GM23338 (cell line): ENCODE measurements around the gene PAXX. TPM values are rescaled to one million over a fixed set of nuclear protein-coding genes. Genes with fewer than 3 reads are reported as not detected.

Source experiments
- ATAC-seq: fragments of 200-7000 bp; cut with Tn5 transposase; 3 replicates; pipeline ENCODE4 v1.9.1; 2020
- DNase-seq: peaks from one replicate; pipeline ENCODE4 v3.0.0-alpha.2; 2015; ENCODE audit warnings: low spot score
- H2AFZ ChIP-seq: fragments of 200-600 bp; sonication (generic); 2 replicates; pipeline ENCODE4 v1.8.0; 2016; ENCODE audit warnings: antibody characterized with exemption, mild to moderate bottlenecking, moderate library complexity
- H3F3A ChIP-seq: fragments of 200-600 bp; sonication (generic); replicated peaks from 2 replicates; pipeline ENCODE4 v1.8.0; 2017; ENCODE audit warnings: antibody characterized with exemption, mixed run types, low read depth
- H3K27ac ChIP-seq: fragments of 200-600 bp; sonication (generic); 2 replicates; pipeline ENCODE4 v1.6.1; 2016; ENCODE audit warnings: low read depth
- H3K27me3 ChIP-seq: fragments of 200-600 bp; sonication (generic); 2 replicates; pipeline ENCODE4 v1.8.0; 2016; ENCODE audit warnings: mild to moderate bottlenecking, mixed run types, moderate library complexity; ENCODE audit not compliant: insufficient read depth
- H3K36me3 ChIP-seq: fragments of 200-600 bp; sonication (generic); 2 replicates; pipeline ENCODE4 v1.8.0; 2016; ENCODE audit warnings: mild to moderate bottlenecking; ENCODE audit not compliant: insufficient read depth
- H3K4me1 ChIP-seq: fragments of 200-600 bp; sonication (generic); 2 replicates; pipeline ENCODE4 v1.8.0; 2016; ENCODE audit warnings: mild to moderate bottlenecking, moderate library complexity; ENCODE audit not compliant: insufficient read depth
- H3K4me2 ChIP-seq: fragments of 200-600 bp; sonication (generic); 2 replicates; pipeline ENCODE4 v1.7.1; 2017; ENCODE audit warnings: mixed run types
- H3K4me3 ChIP-seq: fragments of 200-600 bp; sonication (generic); 2 replicates; pipeline ENCODE4 v1.6.1; 2016; ENCODE audit warnings: mixed run types
- H3K79me2 ChIP-seq: fragments of 200-600 bp; sonication (generic); replicated peaks from 2 replicates; pipeline ENCODE4 v1.8.0; 2017; ENCODE audit warnings: mild to moderate bottlenecking; ENCODE audit not compliant: insufficient read depth
- H3K9me2 ChIP-seq: fragments of 200-600 bp; sonication (generic); 2 replicates; pipeline ENCODE4 v1.8.0; 2017; ENCODE audit not compliant: insufficient read depth
- H4K20me1 ChIP-seq: fragments of 200-600 bp; sonication (generic); replicated peaks from 2 replicates; pipeline ENCODE4 v1.8.0; 2017; ENCODE audit warnings: mild to moderate bottlenecking; ENCODE audit not compliant: insufficient read depth
- H3K27ac Mint-ChIP-seq: 2 replicates; pipeline ENCODE4 v1.8.0; 2020; ENCODE audit warnings: inconsistent platforms, mild to moderate bottlenecking, moderate library complexity, mixed read lengths
- H3K27me3 Mint-ChIP-seq: 3 replicates; pipeline ENCODE4 v1.8.0; 2022; ENCODE audit warnings: low read depth, mild to moderate bottlenecking, moderate library complexity, mixed read lengths, inconsistent platforms; ENCODE audit not compliant: insufficient read depth, poor library complexity
- H3K36me3 Mint-ChIP-seq: 3 replicates; pipeline ENCODE4 v1.8.0; 2021; ENCODE audit warnings: low read depth, mild to moderate bottlenecking, inconsistent platforms, moderate library complexity, mixed read lengths
- H3K4me1 Mint-ChIP-seq: 3 replicates; pipeline ENCODE4 v1.8.0; 2020; ENCODE audit warnings: mild to moderate bottlenecking, inconsistent platforms, mixed read lengths
- H3K4me3 Mint-ChIP-seq: 3 replicates; pipeline ENCODE4 v1.8.0; 2021; ENCODE audit warnings: moderate library complexity, mild to moderate bottlenecking, inconsistent platforms, mixed read lengths
- H3K9me3 Mint-ChIP-seq: 3 replicates; pipeline ENCODE4 v1.8.0; 2020; ENCODE audit warnings: moderate library complexity, mild to moderate bottlenecking, inconsistent platforms, mixed read lengths
- CREB1 ChIP-seq: fragments of 250-450 bp; sonication (Bioruptor Pico); IDR thresholded peaks from 2 replicates; pipeline ENCODE4 v1.5.0; 2020; ENCODE audit warnings: low read depth, mild to moderate bottlenecking, moderate library complexity
- EZH2 ChIP-seq: fragments of 200-600 bp; sonication (generic); IDR thresholded peaks from one replicate; pipeline ENCODE4 v1.8.0; 2017; ENCODE audit warnings: antibody characterized with exemption, mild to moderate bottlenecking, low read depth; ENCODE audit not compliant: unreplicated experiment
- EZH2phosphoT487 ChIP-seq: fragments of 200-600 bp; sonication (generic); IDR thresholded peaks from one replicate; pipeline ENCODE4 v1.8.1; 2018; ENCODE audit warnings: antibody characterized with exemption; ENCODE audit not compliant: unreplicated experiment
- JUNB ChIP-seq: IDR thresholded peaks from one replicate; pipeline ENCODE4 v1.6.1; 2016; ENCODE audit warnings: antibody characterized with exemption; ENCODE audit not compliant: unreplicated experiment
- NANOG ChIP-seq: IDR thresholded peaks from 2 replicates; pipeline ENCODE4 v1.6.1; 2016; ENCODE audit warnings: antibody characterized with exemption, borderline replicate concordance
- STAT1 ChIP-seq: IDR thresholded peaks from one replicate; pipeline ENCODE4 v1.6.1; 2016; ENCODE audit warnings: antibody characterized with exemption; ENCODE audit not compliant: unreplicated experiment
- ZNF114 ChIP-seq: fragments of 250-450 bp; sonication (Bioruptor Pico); IDR thresholded peaks from 2 replicates; pipeline ENCODE4 v1.5.0; 2020; ENCODE audit warnings: mild to moderate bottlenecking, moderate library complexity
- polyA plus RNA-seq: library from polyadenylated mRNA; unstranded; fragments of >200 nt; fragmentation: Nextera tagmentation; extraction: Ambion mirVana; gene quantifications from 2 replicates; pipeline ENCODE4 v1.2.1, GENCODE V29; 2016
- total RNA-seq: library from RNA; depleted of rRNA; stranded (reverse); fragments of >200 nt; shearing (Covaris generic); gene quantifications from 2 replicates; pipeline ENCODE4 v1.2.3, GENCODE V29; 2014
- TF ChIP-seq, protein P1 (sequence below): IDR thresholded peaks from 2 replicates; pipeline ENCODE4 v1.6.1; 2016; ENCODE audit warnings: antibody characterized with exemption
- TF ChIP-seq, protein P2 (sequence below): IDR thresholded peaks from one replicate; pipeline ENCODE4 v1.6.1; 2018; ENCODE audit warnings: antibody characterized with exemption; ENCODE audit not compliant: unreplicated experiment
- TF ChIP-seq, protein P3 (sequence below), 2 experiments: fragments of 200-600 bp in 1 of 2; sonication (generic) in 1 of 2; conservative IDR thresholded peaks; 2 replicates each; pipeline versions ENCODE4 v1.5.1 to v1.6.1; 2016 to 2017; ENCODE audit warnings: antibody characterized with exemption in 2 of 2, low read depth in 2 of 2, mild to moderate bottlenecking in 2 of 2, moderate library complexity in 1 of 2
- TF ChIP-seq, protein P4 (sequence below): fragments of 250-450 bp; sonication (Bioruptor Pico); IDR thresholded peaks from 2 replicates; pipeline ENCODE4 v1.5.0; 2020; ENCODE audit warnings: mild to moderate bottlenecking, moderate library complexity

PAXX gene
- total and polyA plus RNA-seq, 2 experiments from 2014 or later = 71.5 to 86.0 TPM

DNA sequence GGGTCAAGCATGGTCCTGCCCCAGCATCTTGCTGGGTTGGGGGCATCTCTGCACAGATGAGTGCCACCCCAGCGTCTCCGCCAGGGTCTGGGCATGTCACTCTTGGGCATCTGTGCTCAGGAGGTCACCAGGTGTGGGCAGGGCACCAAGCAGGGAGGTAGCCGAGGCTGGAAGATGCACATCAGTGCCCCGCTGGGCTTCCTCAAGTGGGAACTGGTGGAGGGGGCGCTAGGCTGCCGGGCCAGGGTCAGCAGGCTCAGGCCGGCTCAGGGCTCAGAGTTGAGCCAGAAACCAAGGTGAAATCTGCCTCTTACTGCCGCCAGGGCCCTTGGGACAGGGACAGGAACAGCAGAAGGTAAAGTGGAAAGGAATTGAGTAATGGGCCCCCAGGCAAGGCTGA, 43.7 kb downstream of the PAXX start:
- no peaks in the 10 kb centered on the region for H3K9me2 ChIP-seq
- H3K27me3 ChIP-seq = no peaks in the 10 kb centered on the region
- no peak for DNase-seq
- no peaks in the 10 kb centered on the region for H4K20me1 ChIP-seq
- ATAC-seq = peak; percentile 4; the same call in 1 of the 3 replicates
- H3K27ac Mint-ChIP-seq = no peak overlapping the region
- no peaks in the 10 kb centered on the region for H3K4me1 ChIP-seq
- H3K27me3 Mint-ChIP-seq = peaks cover 11% of the 10 kb centered on the region
- no peaks in the 10 kb centered on the region; the same call in 2 of the 3 replicates for H3K36me3 Mint-ChIP-seq
- no peak overlapping the region for H3K4me3 Mint-ChIP-seq
- H3K27ac ChIP-seq = no peak overlapping the region
- TF ChIP-seq JUNB = no peak
- TF ChIP-seq EZH2phosphoT487 = no peak
- TF ChIP-seq, protein P1, sequence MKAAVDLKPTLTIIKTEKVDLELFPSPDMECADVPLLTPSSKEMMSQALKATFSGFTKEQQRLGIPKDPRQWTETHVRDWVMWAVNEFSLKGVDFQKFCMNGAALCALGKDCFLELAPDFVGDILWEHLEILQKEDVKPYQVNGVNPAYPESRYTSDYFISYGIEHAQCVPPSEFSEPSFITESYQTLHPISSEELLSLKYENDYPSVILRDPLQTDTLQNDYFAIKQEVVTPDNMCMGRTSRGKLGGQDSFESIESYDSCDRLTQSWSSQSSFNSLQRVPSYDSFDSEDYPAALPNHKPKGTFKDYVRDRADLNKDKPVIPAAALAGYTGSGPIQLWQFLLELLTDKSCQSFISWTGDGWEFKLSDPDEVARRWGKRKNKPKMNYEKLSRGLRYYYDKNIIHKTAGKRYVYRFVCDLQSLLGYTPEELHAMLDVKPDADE = no peak
- no peak for TF ChIP-seq ZNF114 (CRISPR knock-in tag)
- TF ChIP-seq, protein P2, sequence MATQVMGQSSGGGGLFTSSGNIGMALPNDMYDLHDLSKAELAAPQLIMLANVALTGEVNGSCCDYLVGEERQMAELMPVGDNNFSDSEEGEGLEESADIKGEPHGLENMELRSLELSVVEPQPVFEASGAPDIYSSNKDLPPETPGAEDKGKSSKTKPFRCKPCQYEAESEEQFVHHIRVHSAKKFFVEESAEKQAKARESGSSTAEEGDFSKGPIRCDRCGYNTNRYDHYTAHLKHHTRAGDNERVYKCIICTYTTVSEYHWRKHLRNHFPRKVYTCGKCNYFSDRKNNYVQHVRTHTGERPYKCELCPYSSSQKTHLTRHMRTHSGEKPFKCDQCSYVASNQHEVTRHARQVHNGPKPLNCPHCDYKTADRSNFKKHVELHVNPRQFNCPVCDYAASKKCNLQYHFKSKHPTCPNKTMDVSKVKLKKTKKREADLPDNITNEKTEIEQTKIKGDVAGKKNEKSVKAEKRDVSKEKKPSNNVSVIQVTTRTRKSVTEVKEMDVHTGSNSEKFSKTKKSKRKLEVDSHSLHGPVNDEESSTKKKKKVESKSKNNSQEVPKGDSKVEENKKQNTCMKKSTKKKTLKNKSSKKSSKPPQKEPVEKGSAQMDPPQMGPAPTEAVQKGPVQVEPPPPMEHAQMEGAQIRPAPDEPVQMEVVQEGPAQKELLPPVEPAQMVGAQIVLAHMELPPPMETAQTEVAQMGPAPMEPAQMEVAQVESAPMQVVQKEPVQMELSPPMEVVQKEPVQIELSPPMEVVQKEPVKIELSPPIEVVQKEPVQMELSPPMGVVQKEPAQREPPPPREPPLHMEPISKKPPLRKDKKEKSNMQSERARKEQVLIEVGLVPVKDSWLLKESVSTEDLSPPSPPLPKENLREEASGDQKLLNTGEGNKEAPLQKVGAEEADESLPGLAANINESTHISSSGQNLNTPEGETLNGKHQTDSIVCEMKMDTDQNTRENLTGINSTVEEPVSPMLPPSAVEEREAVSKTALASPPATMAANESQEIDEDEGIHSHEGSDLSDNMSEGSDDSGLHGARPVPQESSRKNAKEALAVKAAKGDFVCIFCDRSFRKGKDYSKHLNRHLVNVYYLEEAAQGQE = no peak
- TF ChIP-seq, protein P3, sequence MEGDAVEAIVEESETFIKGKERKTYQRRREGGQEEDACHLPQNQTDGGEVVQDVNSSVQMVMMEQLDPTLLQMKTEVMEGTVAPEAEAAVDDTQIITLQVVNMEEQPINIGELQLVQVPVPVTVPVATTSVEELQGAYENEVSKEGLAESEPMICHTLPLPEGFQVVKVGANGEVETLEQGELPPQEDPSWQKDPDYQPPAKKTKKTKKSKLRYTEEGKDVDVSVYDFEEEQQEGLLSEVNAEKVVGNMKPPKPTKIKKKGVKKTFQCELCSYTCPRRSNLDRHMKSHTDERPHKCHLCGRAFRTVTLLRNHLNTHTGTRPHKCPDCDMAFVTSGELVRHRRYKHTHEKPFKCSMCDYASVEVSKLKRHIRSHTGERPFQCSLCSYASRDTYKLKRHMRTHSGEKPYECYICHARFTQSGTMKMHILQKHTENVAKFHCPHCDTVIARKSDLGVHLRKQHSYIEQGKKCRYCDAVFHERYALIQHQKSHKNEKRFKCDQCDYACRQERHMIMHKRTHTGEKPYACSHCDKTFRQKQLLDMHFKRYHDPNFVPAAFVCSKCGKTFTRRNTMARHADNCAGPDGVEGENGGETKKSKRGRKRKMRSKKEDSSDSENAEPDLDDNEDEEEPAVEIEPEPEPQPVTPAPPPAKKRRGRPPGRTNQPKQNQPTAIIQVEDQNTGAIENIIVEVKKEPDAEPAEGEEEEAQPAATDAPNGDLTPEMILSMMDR (conservative IDR thresholded peaks at IDR 0.05; ENCODE audit: low read depth in 2 of 2) = no peak
- no peak for TF ChIP-seq CREB1 (CRISPR knock-in tag)
- TF ChIP-seq, protein P4, sequence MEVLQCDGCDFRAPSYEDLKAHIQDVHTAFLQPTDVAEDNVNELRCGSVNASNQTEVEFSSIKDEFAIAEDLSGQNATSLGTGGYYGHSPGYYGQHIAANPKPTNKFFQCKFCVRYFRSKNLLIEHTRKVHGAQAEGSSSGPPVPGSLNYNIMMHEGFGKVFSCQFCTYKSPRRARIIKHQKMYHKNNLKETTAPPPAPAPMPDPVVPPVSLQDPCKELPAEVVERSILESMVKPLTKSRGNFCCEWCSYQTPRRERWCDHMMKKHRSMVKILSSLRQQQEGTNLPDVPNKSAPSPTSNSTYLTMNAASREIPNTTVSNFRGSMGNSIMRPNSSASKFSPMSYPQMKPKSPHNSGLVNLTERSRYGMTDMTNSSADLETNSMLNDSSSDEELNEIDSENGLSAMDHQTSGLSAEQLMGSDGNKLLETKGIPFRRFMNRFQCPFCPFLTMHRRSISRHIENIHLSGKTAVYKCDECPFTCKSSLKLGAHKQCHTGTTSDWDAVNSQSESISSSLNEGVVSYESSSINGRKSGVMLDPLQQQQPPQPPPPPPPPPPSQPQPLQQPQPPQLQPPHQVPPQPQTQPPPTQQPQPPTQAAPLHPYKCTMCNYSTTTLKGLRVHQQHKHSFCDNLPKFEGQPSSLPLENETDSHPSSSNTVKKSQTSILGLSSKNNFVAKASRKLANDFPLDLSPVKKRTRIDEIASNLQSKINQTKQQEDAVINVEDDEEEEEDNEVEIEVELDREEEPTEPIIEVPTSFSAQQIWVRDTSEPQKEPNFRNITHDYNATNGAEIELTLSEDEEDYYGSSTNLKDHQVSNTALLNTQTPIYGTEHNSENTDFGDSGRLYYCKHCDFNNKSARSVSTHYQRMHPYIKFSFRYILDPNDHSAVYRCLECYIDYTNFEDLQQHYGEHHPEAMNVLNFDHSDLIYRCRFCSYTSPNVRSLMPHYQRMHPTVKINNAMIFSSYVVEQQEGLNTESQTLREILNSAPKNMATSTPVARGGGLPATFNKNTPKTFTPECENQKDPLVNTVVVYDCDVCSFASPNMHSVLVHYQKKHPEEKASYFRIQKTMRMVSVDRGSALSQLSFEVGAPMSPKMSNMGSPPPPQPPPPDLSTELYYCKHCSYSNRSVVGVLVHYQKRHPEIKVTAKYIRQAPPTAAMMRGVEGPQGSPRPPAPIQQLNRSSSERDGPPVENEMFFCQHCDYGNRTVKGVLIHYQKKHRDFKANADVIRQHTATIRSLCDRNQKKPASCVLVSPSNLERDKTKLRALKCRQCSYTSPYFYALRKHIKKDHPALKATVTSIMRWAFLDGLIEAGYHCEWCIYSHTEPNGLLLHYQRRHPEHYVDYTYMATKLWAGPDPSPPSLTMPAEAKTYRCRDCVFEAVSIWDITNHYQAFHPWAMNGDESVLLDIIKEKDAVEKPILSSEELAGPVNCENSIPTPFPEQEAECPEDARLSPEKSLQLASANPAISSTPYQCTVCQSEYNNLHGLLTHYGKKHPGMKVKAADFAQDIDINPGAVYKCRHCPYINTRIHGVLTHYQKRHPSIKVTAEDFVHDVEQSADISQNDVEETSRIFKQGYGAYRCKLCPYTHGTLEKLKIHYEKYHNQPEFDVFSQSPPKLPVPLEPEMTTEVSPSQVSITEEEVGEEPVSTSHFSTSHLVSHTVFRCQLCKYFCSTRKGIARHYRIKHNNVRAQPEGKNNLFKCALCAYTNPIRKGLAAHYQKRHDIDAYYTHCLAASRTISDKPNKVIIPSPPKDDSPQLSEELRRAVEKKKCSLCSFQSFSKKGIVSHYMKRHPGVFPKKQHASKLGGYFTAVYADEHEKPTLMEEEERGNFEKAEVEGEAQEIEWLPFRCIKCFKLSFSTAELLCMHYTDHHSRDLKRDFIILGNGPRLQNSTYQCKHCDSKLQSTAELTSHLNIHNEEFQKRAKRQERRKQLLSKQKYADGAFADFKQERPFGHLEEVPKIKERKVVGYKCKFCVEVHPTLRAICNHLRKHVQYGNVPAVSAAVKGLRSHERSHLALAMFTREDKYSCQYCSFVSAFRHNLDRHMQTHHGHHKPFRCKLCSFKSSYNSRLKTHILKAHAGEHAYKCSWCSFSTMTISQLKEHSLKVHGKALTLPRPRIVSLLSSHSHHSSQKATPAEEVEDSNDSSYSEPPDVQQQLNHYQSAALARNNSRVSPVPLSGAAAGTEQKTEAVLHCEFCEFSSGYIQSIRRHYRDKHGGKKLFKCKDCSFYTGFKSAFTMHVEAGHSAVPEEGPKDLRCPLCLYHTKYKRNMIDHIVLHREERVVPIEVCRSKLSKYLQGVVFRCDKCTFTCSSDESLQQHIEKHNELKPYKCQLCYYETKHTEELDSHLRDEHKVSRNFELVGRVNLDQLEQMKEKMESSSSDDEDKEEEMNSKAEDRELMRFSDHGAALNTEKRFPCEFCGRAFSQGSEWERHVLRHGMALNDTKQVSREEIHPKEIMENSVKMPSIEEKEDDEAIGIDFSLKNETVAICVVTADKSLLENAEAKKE (CRISPR knock-in tag) = no peak
- TF ChIP-seq EZH2 = no peak
- no peak for TF ChIP-seq NANOG
- TF ChIP-seq STAT1 = no peak
- no peaks in the 10 kb centered on the region for H3K79me2 ChIP-seq
- no peaks in the 10 kb centered on the region for H3K9me3 Mint-ChIP-seq
- H2AFZ ChIP-seq = no peak overlapping the region
- H3F3A ChIP-seq = no peaks in the 10 kb centered on the region
- no peak overlapping the region for H3K4me3 ChIP-seq
- no peak overlapping the region for H3K4me2 ChIP-seq
- H3K36me3 ChIP-seq = no peaks in the 10 kb centered on the region
- no peaks in the 10 kb centered on the region for H3K4me1 Mint-ChIP-seq
